ENCODE results near the gene CYP2F1.
"Not testable (repeated sequence)": the region's sequence is repeated elsewhere in the genome, so short reads cannot be mapped to it uniquely, and the experiment has no call there.

The CYP2F1 gene

GRCh38 chr19:41114132-41114531 lies at the start of gene CYP2F1:
CYP2F1 (plus strand) TSS chr19:41114432; CDS start chr19:41116189, 1,757 bp downstream.
- DNase-seq = no peak

GRCh38 chr19:41064974-41065569 lies 49.2 kb upstream of the CYP2F1 start:
- no peak for DNase-seq

GRCh38 chr19:41076286-41076685 lies 37.9 kb upstream of the CYP2F1 start:
- DNase-seq = no peak

- no peak for DNase-seq
Observed at GRCh38 chr19:41083516-41083915, 30.7 kb upstream of the CYP2F1 start.

- no peak for DNase-seq
Observed at GRCh38 chr19:41085748-41086415, 28.4 kb upstream of the CYP2F1 start.

- no peak for DNase-seq
Observed at GRCh38 chr19:41088151-41088550, 26.1 kb upstream of the CYP2F1 start, which contains the start of gene CYP2A13. CYP2A13 (plus strand) TSS chr19:41088451; CDS start chr19:41088472, 21 bp downstream.

GRCh38 chr19:41089959-41090358 lies 24.3 kb upstream of the CYP2F1 start:
- no peak for DNase-seq

GRCh38 chr19:41095703-41096102 lies 18.5 kb upstream of the CYP2F1 start:
- DNase-seq = no peak

GRCh38 chr19:41096353-41096752 lies 17.9 kb upstream of the CYP2F1 start:
- DNase-seq = no peak

- no peak for DNase-seq
Observed at GRCh38 chr19:41097302-41097701, 16.9 kb upstream of the CYP2F1 start.

- DNase-seq = no peak
Observed at GRCh38 chr19:41098762-41099161, 15.5 kb upstream of the CYP2F1 start.

GRCh38 chr19:41102210-41102609 lies 12.0 kb upstream of the CYP2F1 start:
- not testable (repeated sequence) for DNase-seq

GRCh38 chr19:41106177-41106576 lies 8.1 kb upstream of the CYP2F1 start:
- DNase-seq = no peak

GRCh38 chr19:41111296-41111695 lies 2.9 kb upstream of the CYP2F1 start:
- no peak for DNase-seq

GRCh38 chr19:41111750-41112295 lies 2.4 kb upstream of the CYP2F1 start:
- DNase-seq = no peak

GRCh38 chr19:41112728-41113290 lies 1.4 kb upstream of the CYP2F1 start:
- DNase-seq = no peak

- no peak for DNase-seq
Observed at GRCh38 chr19:41116261-41116660, 2.0 kb downstream of the CYP2F1 start.

- DNase-seq = peak in 1 of 2 donors; percentile 8
Observed at GRCh38 chr19:41120929-41121911, 7.0 kb downstream of the CYP2F1 start.

- DNase-seq = not testable (repeated sequence)
Observed at GRCh38 chr19:41122846-41123245, 8.6 kb downstream of the CYP2F1 start.

- DNase-seq = no peak
Observed at GRCh38 chr19:41123716-41124294, 9.6 kb downstream of the CYP2F1 start.

- peak; percentile 39 to 47 for DNase-seq
Observed at GRCh38 chr19:41126765-41127203, 12.6 kb downstream of the CYP2F1 start.

- DNase-seq = not testable (repeated sequence)
Observed at GRCh38 chr19:41127362-41127761, 13.1 kb downstream of the CYP2F1 start.

Data from stimulated activated CD4-positive, alpha-beta T cell treated with anti-CD3 and anti-CD28 coated beads, Interleukin-2, amount 100 ng/mL, for 48 hours (primary cell).